Spleen (tissue), 11 donors: ENCODE results near the gene CDX2. TPM values are rescaled to one million over a fixed set of nuclear protein-coding genes. Genes with fewer than 3 reads are reported as not detected.

Experiments
- DNase-seq: peaks from one replicate; pipeline ENCODE4 v3.0.0-alpha.2; 2020
- H3K27ac ChIP-seq, 8 donors: fragments of 200-600 bp; sonication (generic) in 7 of 8; 1 replicate in 4 of 8; 2 replicates in 4 of 8; pipeline versions ENCODE4 v1.5.0 to v1.8.0; 2016 to 2021; ENCODE audit warnings: inconsistent platforms in 4 of 8, mild to moderate bottlenecking in 4 of 8, moderate library complexity in 1 of 8
- H3K27me3 ChIP-seq, 7 donors: fragments of 200-600 bp; sonication (generic) in 6 of 7; replicated peaks in 1 of 7; 1 replicate in 4 of 7; 2 replicates in 3 of 7; pipeline versions ENCODE4 v1.5.0 to v1.8.0; 2016 to 2021; ENCODE audit warnings: inconsistent platforms in 3 of 7, mild to moderate bottlenecking in 1 of 7
- H3K36me3 ChIP-seq, 6 donors: fragments of 200-600 bp; sonication (generic) in 5 of 6; 1 replicate in 4 of 6; 2 replicates in 2 of 6; pipeline versions ENCODE4 v1.5.0 to v1.8.0; 2016 to 2021; ENCODE audit warnings: inconsistent platforms in 2 of 6
- H3K4me1 ChIP-seq, 6 donors: fragments of 200-600 bp; sonication (generic) in 5 of 6; 1 replicate in 3 of 6; 2 replicates in 3 of 6; pipeline versions ENCODE4 v1.5.0 to v1.8.0; 2016 to 2021; ENCODE audit warnings: inconsistent platforms in 3 of 6
- H3K4me3 ChIP-seq, 8 donors: fragments of 200-600 bp; sonication (generic) in 7 of 8; 1 replicate in 4 of 8; 2 replicates in 4 of 8; pipeline versions ENCODE4 v1.5.0 to v1.8.0; 2016 to 2021; ENCODE audit warnings: inconsistent platforms in 4 of 8, mild to moderate bottlenecking in 4 of 8, moderate library complexity in 2 of 8
- H3K9me3 ChIP-seq, 8 donors: fragments of 200-600 bp; sonication (generic) in 7 of 8; 1 replicate in 4 of 8; 2 replicates in 4 of 8; pipeline versions ENCODE4 v1.5.0 to v1.8.0; 2016 to 2021; ENCODE audit warnings: inconsistent platforms in 4 of 8
- CTCF ChIP-seq, 11 experiments: fragments of 200-600 bp in 7 of 11; fragments of 450-650 bp in 4 of 11; sonication (generic) in 4 of 11; IDR thresholded peaks in 8 of 11; conservative IDR thresholded peaks in 3 of 11; 1 replicate in 7 of 11; 2 replicates in 4 of 11; pipeline versions ENCODE4 v1.4.0 to v1.8.0; 2016 to 2021; ENCODE audit warnings: antibody characterized with exemption in 11 of 11, inconsistent platforms in 4 of 11, mild to moderate bottlenecking in 1 of 11
- POLR2A ChIP-seq, 3 donors: fragments of 450-650 bp; IDR thresholded peaks; one replicate each; pipeline ENCODE4 v1.5.1; 2017; ENCODE audit warnings: antibody characterized with exemption in 3 of 3, mild to moderate bottlenecking in 1 of 3
- POLR2AphosphoS5 ChIP-seq, 3 donors: sonication (generic); formaldehyde crosslinking; IDR thresholded peaks; one replicate each; pipeline ENCODE4 v1.5.1; 2017; ENCODE audit warnings: antibody characterized with exemption in 3 of 3
- WGBS, 5 donors: extraction: QIAGEN DNeasy Blood & Tissue Kit in 3 of 5; methylation state at CpG; one replicate each; pipeline versions ENCODE4 v1.1.5 to v1.1.7; 2013 to 2018; 5-methylcytosine and 5-hydroxymethylcytosine counted together
- intact Hi-C: fragments of 100-400 bp; cut with DNase I; formaldehyde crosslinking; loops from one replicate; pipeline ENCODE4 v1.15.0; 2023; ENCODE audit warnings: low total_unique reads
- polyA plus RNA-seq, 3 donors: library from polyadenylated mRNA; stranded (reverse); fragments of 200-250 nt; gene quantifications; one replicate each; pipeline ENCODE4 v1.2.1, GENCODE V29; 2013
- total RNA-seq, 7 donors: library from RNA; depleted of rRNA in 3 of 7; stranded (reverse); fragments of >200 nt in 3 of 7; fragmentation: NEBNext Ultra II Directional in 4 of 7; extraction: Animal tissue kit (Norgen Biotek cat#: 25700) in 4 of 7; gene quantifications; one replicate each; pipeline versions ENCODE4 v1.1.0 to v1.2.1, GENCODE V29; 2016 to 2021
- donor health status: healthy with polysubstance abuse.
- donor health status: DM: no; HTN: no; CAD: no; lungs with moderate emphysema.
- donor health status: DM: no; HTN: no; CAD: no.
- donor health status: Bipolar disorder and iron deficiency.
- donor health status: healthy.
- donor health status: DM: no; HTN: no; CAD: no.
- donor health status: DM: yes; HTN: yes; CAD: no.

CDX2 gene
- total and polyA plus RNA-seq, 10 donors, result 0.02 to 0.03 TPM; not detected in 8

DNA sequence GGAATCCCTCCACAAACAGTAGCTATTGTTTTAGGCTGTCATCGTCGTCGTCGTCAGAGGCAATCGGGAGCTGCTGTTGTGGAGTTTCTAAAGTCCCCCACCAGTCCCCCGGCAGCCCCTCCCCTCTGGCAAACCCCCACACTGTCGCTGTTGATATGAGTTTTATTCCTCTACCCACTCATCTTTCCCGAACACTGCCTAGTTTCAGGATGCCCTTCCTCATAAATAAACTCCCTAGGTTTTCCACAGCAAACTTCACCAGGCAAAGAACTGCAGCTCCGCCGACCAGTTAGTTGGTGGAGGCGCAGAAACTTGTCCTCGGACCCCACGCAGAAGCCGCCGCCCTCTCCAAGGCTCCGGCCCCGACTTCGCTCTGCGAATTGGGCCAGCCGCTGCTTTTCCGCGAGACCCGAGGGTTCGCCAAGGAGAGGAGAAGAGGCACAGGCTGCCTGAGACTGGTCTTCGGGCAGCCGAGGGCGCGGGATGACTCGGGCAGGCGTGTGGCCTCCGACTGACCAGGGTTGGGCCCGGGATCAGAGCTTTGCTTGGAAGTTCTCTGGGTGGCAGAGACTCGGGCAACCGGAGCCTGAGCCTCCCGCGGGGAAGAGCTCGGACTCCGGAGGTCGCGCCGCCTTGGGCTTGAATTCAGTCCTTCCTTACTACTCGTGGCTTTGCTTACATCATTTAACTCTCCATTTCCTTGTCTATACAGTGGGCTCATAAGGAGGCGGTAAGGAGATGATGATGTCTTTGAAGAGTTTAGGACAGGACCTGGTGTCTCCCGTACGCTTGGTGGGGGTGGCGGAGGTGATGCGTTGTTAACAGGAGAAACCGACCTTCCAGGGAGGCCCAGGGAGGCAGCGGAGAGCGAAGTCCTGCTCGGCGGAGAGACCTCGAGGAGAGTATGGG lies 41.4 kb downstream of the CDX2 start:
- H3K4me1 ChIP-seq, result peaks cover 4 to 45% (median 32%) of the 10 kb centered on the region in 6 donors
- H3K9me3 ChIP-seq, result peaks cover 0 to 5% (median 0%) of the 10 kb centered on the region in 8 donors
- no peak for TF ChIP-seq POLR2AphosphoS5 (IDR thresholded peaks at IDR 0.05)
- no peak for TF ChIP-seq POLR2A (IDR thresholded peaks at IDR 0.05)
- no peak for TF ChIP-seq CTCF (IDR thresholded peaks at IDR 0.05 in 8 of 11, conservative IDR thresholded peaks at IDR 0.05 in 3 of 11)
- DNase-seq, result no peak
- peaks cover 18 to 100% (median 99%) of the 10 kb centered on the region in 7 donors for H3K27me3 ChIP-seq
- no peak overlapping the region for H3K27ac ChIP-seq
- WGBS, 5 donors, result 8 to 13% (median 8%) methylated on average over 45 to 53 of the region's 53 CpGs
- no peaks in the 10 kb centered on the region for H3K36me3 ChIP-seq
- intact Hi-C loops, result no loop called here
- peak overlapping the region in 1 of 8 donors; percentile 31 for H3K4me3 ChIP-seq

- intact Hi-C loops, result no loop called here
Measured at GRCh38 chr13:27926644-27927434, 42.3 kb downstream of the CDX2 start.

GRCh38 chr13:27925220-27925991 lies 43.7 kb downstream of the CDX2 start:
- 22 to 34% (median 24%) methylated on average over 9 of the region's 9 CpGs for WGBS, 5 donors

More at GRCh38 chr13:27926644-27927434, 42.3 kb downstream of the CDX2 start:
- WGBS, 5 donors, result 3 to 7% (median 5%) methylated on average over 31 to 35 of the region's 35 CpGs
- Histone ChIP-seq H3K27ac (no peak overlapping the region), H3K4me3 (no peak overlapping the region), H3K9me3 (peaks cover 0 to 5% (median 0%) of the 10 kb centered on the region in 8 donors), H3K36me3 (no peaks in the 10 kb centered on the region), H3K4me1 (peaks cover 4 to 54% (median 38%) of the 10 kb centered on the region in 6 donors), H3K27me3 (peaks cover 20 to 100% (median 99%) of the 10 kb centered on the region in 7 donors)
- no peak for DNase-seq
- TF ChIP-seq CTCF (IDR thresholded peaks at IDR 0.05 in 8 of 11, conservative IDR thresholded peaks at IDR 0.05 in 3 of 11) (no peak), POLR2AphosphoS5 (IDR thresholded peaks at IDR 0.05) (no peak), POLR2A (IDR thresholded peaks at IDR 0.05) (no peak)

More at GRCh38 chr13:27925220-27925991, 43.7 kb downstream of the CDX2 start:
- H3K4me1 ChIP-seq, result peaks cover 12 to 68% (median 53%) of the 10 kb centered on the region in 6 donors
- H3K9me3 ChIP-seq, result peaks cover 0 to 5% (median 0%) of the 10 kb centered on the region in 8 donors
- intact Hi-C loops, result no loop called here
- H3K27me3 ChIP-seq, result peaks cover 23 to 100% (median 100%) of the 10 kb centered on the region in 7 donors
- H3K4me3 ChIP-seq, result no peak overlapping the region
- DNase-seq, result no peak
- no peak for TF ChIP-seq CTCF (IDR thresholded peaks at IDR 0.05 in 8 of 11, conservative IDR thresholded peaks at IDR 0.05 in 3 of 11)
- TF ChIP-seq POLR2A (IDR thresholded peaks at IDR 0.05), result no peak
- no peak for TF ChIP-seq POLR2AphosphoS5 (IDR thresholded peaks at IDR 0.05)
- no peak overlapping the region for H3K27ac ChIP-seq
- H3K36me3 ChIP-seq, result no peaks in the 10 kb centered on the region
